ENCODE measurements around the gene TUBA4A. TPM values are rescaled to one million over a fixed set of nuclear protein-coding genes. Genes with fewer than 3 reads are reported as not detected.

Gene TUBA4A
- total and polyA plus RNA-seq, 9 of the 15 experiments (the other 6 are each of a cell fraction or from before 2014, with no cell fraction given) = 25.1 to 174 (median 42.4) TPM

- no TSS peak for BruUV-seq (replicated peaks)
- H3K36me3 ChIP-seq (ENCODE audit: control insufficient read depth, insufficient read depth, low read length) = peaks cover 46% of the 10 kb centered on the region; the same call in 2 of the 3 replicates
- H3K9me1 ChIP-seq (ENCODE audit: control insufficient read depth, insufficient read depth, low read length) = no peaks in the 10 kb centered on the region
- DNase-seq (ENCODE audit: extremely low read depth in 1 of 4, low spot score in 3 of 4) = peak; percentile 13 to 52 (median 31)
- peak overlapping the region; percentile 75 for H3K27ac ChIP-seq (ENCODE audit: extremely low read depth, low read depth, low read length)
- no peaks in the 10 kb centered on the region for H3K9me3 ChIP-seq (replicated peaks; ENCODE audit: control insufficient read depth, insufficient read depth, low read depth, low read length)
- ChIA-PET CTCF (ENCODE audit: low intra/inter-chr PET ratio) (no interaction called here), POLR2A (interaction anchor here (0.6 to 1.5 kb wide), 7 partner anchors 9 to 345 kb away, joined by 3 to 7 read pairs (median 4); no protein-coding TSS in a partner anchor)
- no peak for FAIRE-seq
- intact Hi-C loops (cut with micrococcal nuclease) (loop anchor here (2.0 kb wide), 1 partner anchor 26 kb away; the partner anchor contains the start of gene DNAJB2), in situ Hi-C loops (cut with MboI) (no loop called here)
- 4% methylated on average over 8 of the region's 9 CpGs for WGBS (ENCODE audit: insufficient coverage, low coverage, missing lambda C conversion rate)
- H3K27me3 ChIP-seq (ENCODE audit: control insufficient read depth in 2 of 2, insufficient read depth in 2 of 2, low read length in 2 of 2) = 0 out of 5 replicates have a peak, but pooled peaks cover 0 to 4% of the 10 kb centered on the region in 2 experiments
- H2AFZ ChIP-seq (ENCODE audit: low read depth, low read length) = peak overlapping the region; percentile 77
- no peak for TF ChIP-seq ATF1 (CRISPR knock-in tag; IDR thresholded peaks at IDR 0.05)
- TF ChIP-seq ATF1 (tag; IDR thresholded peaks at IDR 0.05) = 0 out of 2 replicates have a peak, but pooled peaks have one; percentile 3
- TF ChIP-seq HDAC1 (IDR thresholded peaks at IDR 0.05) = no peak
- peak; percentile 83 for TF ChIP-seq EGR1 (conservative IDR thresholded peaks at IDR 0.05)
- H3K4me3 ChIP-seq = peak overlapping the region; percentile 58
- H4K20me1 ChIP-seq (replicated peaks; ENCODE audit: control insufficient read depth, insufficient read depth, low read length) = 0 out of 2 replicates have a peak, but pooled peaks cover 3% of the 10 kb centered on the region
- ATAC-seq = peak; percentile 5
- peaks cover 18 to 47% of the 10 kb centered on the region in 2 experiments; a peak in 4 of 5 replicates for H3K4me1 ChIP-seq (replicated peaks in 1 of 2; ENCODE audit: control insufficient read depth in 2 of 2, insufficient read depth in 2 of 2, low read length in 2 of 2)
- H3K9ac ChIP-seq (ENCODE audit: insufficient read depth in 1 of 2, low read depth in 2 of 2, low read length in 2 of 2) = peak overlapping the region; percentile 71 to 92
- H3K4me2 ChIP-seq (ENCODE audit: insufficient read depth, low read length) = peak overlapping the region; percentile 82
- peaks cover 24% of the 10 kb centered on the region for H3K79me2 ChIP-seq (ENCODE audit: control insufficient read depth, insufficient read depth, low read length)
Measured at GRCh38 chr2:219252570-219252899, 1.2 kb downstream of the TUBA4A start.

- CTCF ChIA-PET (ENCODE audit: low intra/inter-chr PET ratio) = no interaction called here
- Histone ChIP-seq H3K9ac (ENCODE audit: insufficient read depth in 1 of 2, low read depth in 2 of 2, low read length in 2 of 2) (peak overlapping the region; percentile 71 to 92), H3K27ac (ENCODE audit: extremely low read depth, low read depth, low read length) (no peak overlapping the region), H3K9me1 (ENCODE audit: control insufficient read depth, insufficient read depth, low read length) (no peaks in the 10 kb centered on the region), H3K79me2 (ENCODE audit: control insufficient read depth, insufficient read depth, low read length) (peaks cover 24% of the 10 kb centered on the region), H4K20me1 (replicated peaks; ENCODE audit: control insufficient read depth, insufficient read depth, low read length) (0 out of 2 replicates have a peak, but pooled peaks cover 3% of the 10 kb centered on the region), H3K4me2 (ENCODE audit: insufficient read depth, low read length) (peak overlapping the region; percentile 82), H3K27me3 (ENCODE audit: control insufficient read depth in 2 of 2, insufficient read depth in 2 of 2, low read length in 2 of 2) (0 out of 5 replicates have a peak, but pooled peaks cover 0 to 4% of the 10 kb centered on the region in 2 experiments), H2AFZ (ENCODE audit: low read depth, low read length) (no peak overlapping the region), H3K4me3 (peak overlapping the region; percentile 58; the same call in 1 of the 2 replicates), H3K36me3 (ENCODE audit: control insufficient read depth, insufficient read depth, low read length) (peaks cover 50% of the 10 kb centered on the region; the same call in 2 of the 3 replicates), H3K9me3 (replicated peaks; ENCODE audit: control insufficient read depth, insufficient read depth, low read depth, low read length) (no peaks in the 10 kb centered on the region), H3K4me1 (replicated peaks in 1 of 2; ENCODE audit: control insufficient read depth in 2 of 2, insufficient read depth in 2 of 2, low read length in 2 of 2) (peaks cover 18 to 47% of the 10 kb centered on the region in 2 experiments; a peak in 4 of 5 replicates)
- TF ChIP-seq, protein P1, sequence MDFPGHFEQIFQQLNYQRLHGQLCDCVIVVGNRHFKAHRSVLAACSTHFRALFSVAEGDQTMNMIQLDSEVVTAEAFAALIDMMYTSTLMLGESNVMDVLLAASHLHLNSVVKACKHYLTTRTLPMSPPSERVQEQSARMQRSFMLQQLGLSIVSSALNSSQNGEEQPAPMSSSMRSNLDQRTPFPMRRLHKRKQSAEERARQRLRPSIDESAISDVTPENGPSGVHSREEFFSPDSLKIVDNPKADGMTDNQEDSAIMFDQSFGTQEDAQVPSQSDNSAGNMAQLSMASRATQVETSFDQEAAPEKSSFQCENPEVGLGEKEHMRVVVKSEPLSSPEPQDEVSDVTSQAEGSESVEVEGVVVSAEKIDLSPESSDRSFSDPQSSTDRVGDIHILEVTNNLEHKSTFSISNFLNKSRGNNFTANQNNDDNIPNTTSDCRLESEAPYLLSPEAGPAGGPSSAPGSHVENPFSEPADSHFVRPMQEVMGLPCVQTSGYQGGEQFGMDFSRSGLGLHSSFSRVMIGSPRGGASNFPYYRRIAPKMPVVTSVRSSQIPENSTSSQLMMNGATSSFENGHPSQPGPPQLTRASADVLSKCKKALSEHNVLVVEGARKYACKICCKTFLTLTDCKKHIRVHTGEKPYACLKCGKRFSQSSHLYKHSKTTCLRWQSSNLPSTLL (IDR thresholded peaks at IDR 0.05) = no peak
- 0 out of 2 replicates have a peak, but pooled peaks have one; percentile 16 for TF ChIP-seq USF1 (CRISPR knock-in tag; IDR thresholded peaks at IDR 0.05)
- ATAC-seq = no peak
- intact Hi-C loops (cut with micrococcal nuclease) (loop anchor here (2.0 kb wide), 1 partner anchor 27 kb away; the partner anchor contains the start of gene DNAJB2), in situ Hi-C loops (cut with MboI) (no loop called here)
- BruUV-seq (replicated peaks) = no TSS peak
- POLR2A ChIA-PET = interaction anchor here (0.6 to 1.5 kb wide), 10 partner anchors 9 to 198 kb away, joined by 3 to 7 read pairs (median 4); partner anchors contain the start of genes ANKZF1, ATG9A and DNAJB2
- FAIRE-seq = peak; percentile 11
- no peak for DNase-seq (ENCODE audit: extremely low read depth in 1 of 4, low spot score in 3 of 4)
- WGBS (ENCODE audit: insufficient coverage, low coverage, missing lambda C conversion rate) = 70% methylated on average over 2 of the region's 5 CpGs
Measured at GRCh38 chr2:219252084-219252483, 1.6 kb downstream of the TUBA4A start.
